Thyroid gland (tissue), 4 donors: ENCODE data around the gene GPR15LG. TPM values are rescaled to one million over a fixed set of nuclear protein-coding genes. Genes with fewer than 3 reads are reported as not detected.
"Not testable (repeated sequence)": the region's sequence is repeated elsewhere in the genome, so short reads cannot be mapped to it uniquely, and the experiment has no call there.

ENCODE experiments used
- DNase-seq, 2 donors: peaks; one replicate each; pipeline ENCODE4 v3.0.0-alpha.2; 2019
- H3K27ac ChIP-seq, 3 donors: fragments of 200-600 bp; sonication (generic); 1 replicate in 2 of 3; 2 replicates in 1 of 3; pipeline ENCODE4 v1.5.1; 2016 to 2019; ENCODE audit warnings: mild to moderate bottlenecking in 1 of 3, moderate library complexity in 1 of 3
- H3K27me3 ChIP-seq: fragments of 200-600 bp; sonication (generic); one replicate; pipeline ENCODE4 v1.5.1; 2019
- H3K36me3 ChIP-seq, 2 donors: fragments of 200-600 bp; sonication (generic); one replicate each; pipeline ENCODE4 v1.5.1; 2016 to 2019
- H3K4me1 ChIP-seq, 2 donors: fragments of 200-600 bp; sonication (generic); one replicate each; pipeline ENCODE4 v1.5.1; 2017 to 2019
- H3K4me3 ChIP-seq, 3 donors: fragments of 200-600 bp; sonication (generic); replicated peaks in 1 of 3; 1 replicate in 2 of 3; 2 replicates in 1 of 3; pipeline ENCODE4 v1.5.1; 2016; ENCODE audit warnings: mild to moderate bottlenecking in 1 of 3
- H3K9me3 ChIP-seq: fragments of 200-600 bp; sonication (generic); one replicate; pipeline ENCODE4 v1.5.1; 2017
- POLR2A ChIP-seq, 2 donors: fragments of 450-650 bp; IDR thresholded peaks; one replicate each; pipeline ENCODE4 v1.6.1; 2017; ENCODE audit warnings: antibody characterized with exemption in 2 of 2, mild to moderate bottlenecking in 2 of 2, moderate library complexity in 1 of 2
- whole genome bisulfite sequencing, 2 donors: methylation state at CpG; one replicate each; pipeline ENCODE4 v1.1.5; 2017; 5-methylcytosine and 5-hydroxymethylcytosine counted together
- intact Hi-C: fragments of 100-400 bp; cut with DNase I; formaldehyde crosslinking; loops from one replicate; pipeline ENCODE4 v1.15.1; 2023
- total RNA-seq, 4 donors: library from RNA; depleted of rRNA; stranded (reverse); fragments of >200 nt; gene quantifications; one replicate each; pipeline ENCODE4 v1.2.3, GENCODE V29; 2016
- TF ChIP-seq, protein P1 (sequence below), 6 experiments: fragments of 200-600 bp in 3 of 6; fragments of 450-650 bp in 3 of 6; sonication (generic) in 3 of 6; IDR thresholded peaks; one replicate each; pipeline ENCODE4 v1.5.1; 2016 to 2019; ENCODE audit warnings: antibody characterized with exemption in 6 of 6, mild to moderate bottlenecking in 2 of 6, inconsistent platforms in 1 of 6, moderate library complexity in 1 of 6

The GPR15LG gene
- total RNA-seq, 4 donors from 2014 or later = not detected

DNA sequence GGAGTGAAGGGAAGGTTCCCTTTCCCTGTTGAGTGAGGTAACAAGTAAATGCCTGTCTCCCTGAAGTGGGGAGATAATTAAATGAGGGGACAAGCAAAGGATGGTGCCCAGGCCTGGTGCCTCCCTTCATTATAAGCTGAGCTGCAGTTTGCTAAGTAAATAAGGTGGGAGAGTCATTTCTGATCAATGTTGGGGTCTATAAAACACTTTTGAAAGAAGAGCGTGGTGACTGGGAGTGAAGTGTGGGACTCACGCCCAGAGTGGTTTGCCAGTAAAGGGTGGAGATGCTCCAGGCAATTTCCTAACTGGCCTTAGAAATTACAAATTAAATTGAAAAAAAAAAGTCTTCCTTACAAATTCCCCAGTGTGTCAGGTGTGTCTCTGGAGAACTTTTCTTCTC, 9.6 kb upstream of the GPR15LG start:
- H3K4me1 ChIP-seq = no peaks in the 10 kb centered on the region
- intact Hi-C loops = no loop called here
- WGBS, 2 donors = 81 to 83% methylated on average over 2 of the region's 2 CpGs
- H3K9me3 ChIP-seq = no peaks in the 10 kb centered on the region
- no peaks in the 10 kb centered on the region for H3K27me3 ChIP-seq
- no peak overlapping the region for H3K27ac ChIP-seq
- H3K36me3 ChIP-seq = no peaks in the 10 kb centered on the region
- H3K4me3 ChIP-seq = no peak overlapping the region
- TF ChIP-seq POLR2A (IDR thresholded peaks at IDR 0.05) = no peak
- DNase-seq = no peak

DNA sequence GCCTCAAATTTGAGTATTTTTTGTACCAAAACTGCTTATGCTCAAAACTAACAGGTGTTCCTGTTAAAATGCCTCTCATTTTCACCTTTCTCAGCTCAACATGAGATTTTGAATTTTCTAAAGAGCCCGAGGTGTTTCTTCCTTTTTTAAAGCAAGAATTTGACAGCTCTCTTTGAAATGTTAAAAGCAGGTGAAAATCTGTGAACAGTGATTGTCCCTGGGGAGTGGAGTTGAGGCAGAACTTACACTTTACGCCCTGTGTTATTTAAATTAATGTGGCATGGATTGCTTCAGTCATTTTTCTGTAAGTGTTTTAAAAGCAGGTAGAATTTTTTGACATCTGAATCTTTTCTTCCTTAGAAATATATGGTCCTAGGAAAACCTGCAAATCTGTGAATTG, 9.2 kb upstream of the GPR15LG start:
- Histone ChIP-seq H3K27me3 (no peaks in the 10 kb centered on the region), H3K4me1 (no peaks in the 10 kb centered on the region), H3K4me3 (no peak overlapping the region), H3K9me3 (no peaks in the 10 kb centered on the region), H3K27ac (no peak overlapping the region), H3K36me3 (no peaks in the 10 kb centered on the region)
- no peak for DNase-seq
- intact Hi-C loops = no loop called here
- WGBS, 2 donors = 41 to 46% methylated on average over 2 of the region's 2 CpGs
- TF ChIP-seq, protein P1, sequence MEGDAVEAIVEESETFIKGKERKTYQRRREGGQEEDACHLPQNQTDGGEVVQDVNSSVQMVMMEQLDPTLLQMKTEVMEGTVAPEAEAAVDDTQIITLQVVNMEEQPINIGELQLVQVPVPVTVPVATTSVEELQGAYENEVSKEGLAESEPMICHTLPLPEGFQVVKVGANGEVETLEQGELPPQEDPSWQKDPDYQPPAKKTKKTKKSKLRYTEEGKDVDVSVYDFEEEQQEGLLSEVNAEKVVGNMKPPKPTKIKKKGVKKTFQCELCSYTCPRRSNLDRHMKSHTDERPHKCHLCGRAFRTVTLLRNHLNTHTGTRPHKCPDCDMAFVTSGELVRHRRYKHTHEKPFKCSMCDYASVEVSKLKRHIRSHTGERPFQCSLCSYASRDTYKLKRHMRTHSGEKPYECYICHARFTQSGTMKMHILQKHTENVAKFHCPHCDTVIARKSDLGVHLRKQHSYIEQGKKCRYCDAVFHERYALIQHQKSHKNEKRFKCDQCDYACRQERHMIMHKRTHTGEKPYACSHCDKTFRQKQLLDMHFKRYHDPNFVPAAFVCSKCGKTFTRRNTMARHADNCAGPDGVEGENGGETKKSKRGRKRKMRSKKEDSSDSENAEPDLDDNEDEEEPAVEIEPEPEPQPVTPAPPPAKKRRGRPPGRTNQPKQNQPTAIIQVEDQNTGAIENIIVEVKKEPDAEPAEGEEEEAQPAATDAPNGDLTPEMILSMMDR (IDR thresholded peaks at IDR 0.05) = no peak

DNA sequence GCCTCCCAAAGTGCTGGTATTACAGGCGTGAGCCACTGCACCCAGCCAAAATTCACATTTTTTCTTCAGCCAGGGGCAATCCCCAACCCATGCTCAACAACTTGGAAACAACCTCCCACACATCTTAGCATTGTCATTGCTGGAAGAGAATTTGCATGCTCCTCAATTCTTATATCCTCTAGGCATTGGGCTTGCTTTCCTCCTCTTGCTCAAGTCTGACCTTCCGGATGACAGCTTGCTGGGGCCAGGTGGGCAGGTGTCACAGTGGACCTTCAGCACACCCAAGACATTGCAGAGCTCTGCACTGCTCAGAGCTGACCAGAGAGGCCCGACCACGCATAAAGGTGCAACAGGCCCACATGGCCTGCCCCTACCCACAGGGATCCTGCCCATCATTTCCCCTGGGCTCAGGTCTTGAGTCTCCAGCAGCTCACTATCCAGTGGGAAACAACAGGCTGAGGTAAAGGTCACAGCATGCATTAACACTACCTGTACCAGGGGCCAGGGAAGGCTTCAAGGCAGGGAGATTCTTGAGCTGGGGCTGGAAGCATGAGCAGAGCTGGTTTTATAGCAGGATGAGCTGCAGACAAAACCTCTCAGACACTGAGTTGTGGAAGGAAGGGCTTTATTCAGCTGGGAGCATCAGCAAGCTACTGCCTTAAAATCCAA, 6.8 kb upstream of the GPR15LG start:
- Histone ChIP-seq H3K27ac (no peak overlapping the region), H3K9me3 (no peaks in the 10 kb centered on the region), H3K36me3 (no peaks in the 10 kb centered on the region), H3K4me1 (no peaks in the 10 kb centered on the region), H3K4me3 (no peak overlapping the region), H3K27me3 (no peaks in the 10 kb centered on the region)
- 93 to 97% methylated on average over 4 of the region's 4 CpGs for WGBS, 2 donors
- TF ChIP-seq, protein P1 (IDR thresholded peaks at IDR 0.05) = no peak
- TF ChIP-seq POLR2A (IDR thresholded peaks at IDR 0.05) = no peak
- intact Hi-C loops = no loop called here
- DNase-seq = no peak

DNA sequence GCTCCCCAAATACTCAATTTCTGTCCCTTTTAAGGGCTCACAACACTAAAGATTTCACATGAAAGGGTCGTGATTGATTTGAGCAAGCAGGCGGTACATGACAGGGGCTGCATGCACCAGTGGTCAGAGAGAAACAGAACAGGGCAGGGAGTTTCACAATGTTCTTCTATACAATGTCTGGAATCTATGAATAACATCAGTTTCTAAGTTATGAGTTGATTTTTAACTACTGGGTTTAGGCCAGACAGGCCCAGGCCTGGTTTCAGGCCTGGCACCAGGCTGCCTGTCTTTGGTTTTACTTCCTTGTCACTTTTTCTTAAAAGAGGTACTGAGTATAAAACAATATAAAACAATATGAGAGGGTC, 6.3 kb upstream of the GPR15LG start:
- H3K4me3 ChIP-seq, H3K36me3 ChIP-seq, H3K27ac ChIP-seq, H3K4me1 ChIP-seq, DNase-seq, H3K9me3 ChIP-seq, intact Hi-C loops, H3K27me3 ChIP-seq: not testable (repeated sequence)
- 83 to 85% methylated on average over 2 of the region's 2 CpGs for WGBS, 2 donors

DNA sequence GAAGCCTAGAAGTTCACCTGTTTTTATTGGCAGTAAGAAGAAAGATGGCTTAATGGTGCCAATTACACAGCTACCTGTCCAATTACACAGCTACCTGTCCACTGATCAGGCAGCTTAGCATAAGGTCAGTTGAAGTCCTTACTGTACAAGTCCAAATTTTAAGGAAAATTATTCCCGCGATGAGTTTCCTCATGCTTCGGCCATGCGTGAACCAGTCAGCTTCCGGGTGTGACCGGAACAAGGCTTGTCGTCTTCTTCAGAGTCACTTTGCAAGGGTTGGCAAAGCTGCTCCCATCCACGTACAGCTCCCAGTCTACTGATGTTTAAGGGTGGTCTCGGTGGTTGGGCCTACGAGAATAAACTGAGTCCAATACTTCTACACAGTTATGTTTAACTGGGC, 5.2 kb upstream of the GPR15LG start:
- H3K36me3 ChIP-seq, DNase-seq, intact Hi-C loops, H3K4me1 ChIP-seq, H3K9me3 ChIP-seq, H3K4me3 ChIP-seq, H3K27ac ChIP-seq, H3K27me3 ChIP-seq: not testable (repeated sequence)
- 93 to 95% methylated on average over 10 of the region's 10 CpGs for WGBS, 2 donors

DNA sequence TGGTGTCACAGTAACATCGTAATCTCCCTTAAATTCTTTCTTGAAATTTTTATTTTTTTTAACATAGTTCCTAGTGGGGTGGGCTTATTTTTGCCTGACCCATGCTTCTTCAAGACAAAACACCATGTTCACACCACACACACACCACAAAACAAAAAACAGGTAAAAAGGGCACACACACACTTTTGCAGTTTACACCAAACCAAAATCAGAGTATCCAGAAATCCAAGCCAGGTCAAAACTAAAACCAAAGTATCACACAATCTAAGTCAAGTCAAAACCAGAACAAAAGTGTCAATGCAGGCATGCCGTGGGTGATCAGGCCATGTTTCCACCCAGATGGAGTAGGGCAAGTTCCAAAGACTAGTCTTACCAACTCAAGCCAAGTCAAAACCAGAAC, 2.4 kb upstream of the GPR15LG start:
- H3K4me3 ChIP-seq, DNase-seq, H3K27ac ChIP-seq, H3K4me1 ChIP-seq, H3K9me3 ChIP-seq, H3K27me3 ChIP-seq, intact Hi-C loops, H3K36me3 ChIP-seq: not testable (repeated sequence)
- 93 to 98% methylated on average over 2 of the region's 2 CpGs for WGBS, 2 donors

DNA sequence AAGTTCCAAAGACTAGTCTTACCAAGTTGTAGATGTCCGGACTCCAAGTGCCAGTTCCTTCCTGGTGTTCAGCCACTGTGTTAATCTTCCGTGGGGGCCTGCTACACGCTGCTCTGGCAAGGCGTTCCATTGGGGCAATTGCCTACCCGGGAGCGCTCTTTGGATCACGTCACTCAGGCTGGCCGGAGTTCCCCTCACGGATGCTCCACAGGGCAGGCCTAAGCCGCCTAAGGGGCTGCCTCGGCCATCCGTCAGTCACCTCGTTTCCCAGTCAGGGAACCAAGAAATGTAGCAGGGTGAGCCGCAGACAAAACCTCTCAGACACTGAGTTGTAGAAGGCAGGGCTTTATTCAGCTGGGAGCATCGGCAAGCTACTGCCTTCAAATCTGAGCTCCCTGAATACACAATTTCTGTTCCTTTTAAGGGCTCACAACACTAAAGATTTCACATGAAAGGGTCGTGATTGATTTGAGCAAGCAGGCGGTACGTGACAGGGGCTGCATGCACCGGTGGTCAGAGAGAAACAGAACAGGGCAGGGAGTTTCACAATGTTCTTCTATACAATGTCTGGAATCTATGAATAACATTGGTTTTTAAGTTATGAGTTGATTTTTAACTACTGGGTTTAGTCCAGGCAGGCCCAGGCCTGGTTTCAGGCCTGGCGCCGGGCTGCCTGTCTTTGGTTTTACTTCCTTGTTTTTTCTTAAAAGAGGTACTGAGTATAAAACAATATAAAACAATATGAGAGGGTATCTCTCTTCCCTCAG, 1.7 kb upstream of the GPR15LG start:
- H3K9me3 ChIP-seq, H3K27ac ChIP-seq, H3K4me3 ChIP-seq, H3K4me1 ChIP-seq, H3K27me3 ChIP-seq, H3K36me3 ChIP-seq, DNase-seq, intact Hi-C loops: not testable (repeated sequence)
- 75 to 91% methylated on average over 10 to 21 of the region's 21 CpGs for WGBS, 2 donors
